ENCODE data around the gene SMARCD1.
"Not testable (repeated sequence)": the region's sequence is repeated elsewhere in the genome, so short reads cannot be mapped to it uniquely, and the experiment has no call there.

The SMARCD1 gene

DNA sequence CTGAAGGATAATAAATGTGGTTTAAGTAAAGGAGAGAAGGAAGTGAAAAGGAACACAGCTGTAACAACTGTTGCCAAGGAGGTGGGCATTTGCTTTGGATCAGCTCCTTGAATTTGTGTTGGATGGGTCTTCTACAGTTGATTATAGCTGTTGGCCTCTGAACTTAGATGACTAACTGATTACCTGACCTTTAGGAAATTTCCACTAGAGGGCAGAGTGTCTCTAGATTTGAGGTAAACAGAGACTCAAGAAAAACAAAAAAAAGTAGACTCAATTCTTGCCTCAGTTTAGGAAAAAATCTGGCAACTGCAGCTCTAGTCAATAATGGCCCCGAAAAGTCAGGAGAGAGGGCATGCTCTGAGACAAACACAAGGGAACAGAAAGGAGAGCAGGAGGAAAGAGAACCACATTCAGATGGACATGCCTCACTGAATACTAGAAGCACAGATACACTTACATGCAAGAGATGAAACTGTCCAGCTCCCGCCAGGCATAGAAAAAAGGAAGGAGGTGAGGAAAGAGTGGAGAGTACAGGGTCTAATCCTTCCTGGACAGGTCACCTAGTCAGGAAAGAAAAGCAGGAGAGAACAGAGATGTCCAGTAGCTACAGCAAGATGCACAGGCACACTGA lies 47.5 kb downstream of the SMARCD1 start:
- H3K79me2 ChIP-seq (ENCODE audit: control insufficient read depth, insufficient read depth, low read length, unreplicated experiment): no peaks in the 10 kb centered on the region

DNA sequence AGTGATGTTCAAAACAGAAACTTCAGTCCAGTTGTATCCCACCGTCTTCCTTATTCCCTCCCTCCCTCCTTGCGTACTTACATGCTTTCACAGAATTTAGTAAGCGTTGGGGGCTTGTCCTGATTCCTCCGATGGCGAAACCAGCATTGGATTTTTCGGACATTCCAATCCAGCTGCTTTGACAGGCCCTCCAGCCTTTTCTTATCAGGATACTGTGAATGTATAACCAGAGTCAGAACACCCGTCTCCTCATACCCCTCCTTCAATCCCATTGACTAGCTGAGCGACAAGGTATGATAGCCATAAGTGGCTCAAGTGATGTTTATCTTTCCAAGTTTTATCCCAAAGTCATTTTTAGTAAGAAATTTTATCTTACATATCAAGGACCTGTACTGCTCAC lies 57.9 kb downstream of the SMARCD1 start:
- no peaks in the 10 kb centered on the region for H3K4me1 ChIP-seq (ENCODE audit: control insufficient read depth, insufficient read depth, low read length, unreplicated experiment)
- no peaks in the 10 kb centered on the region for H3K27me3 ChIP-seq (ENCODE audit: insufficient read depth, low read length)
- H3K4me3 ChIP-seq (ENCODE audit: low read depth, low read length): no peak overlapping the region
- no peak overlapping the region for H3K27ac ChIP-seq (ENCODE audit: low read depth, low read length)
- peaks cover 13% of the 10 kb centered on the region for H3K79me2 ChIP-seq (ENCODE audit: control insufficient read depth, insufficient read depth, low read length, unreplicated experiment)
- H2AFZ ChIP-seq (ENCODE audit: low read length, unreplicated experiment): no peak overlapping the region
- H3K36me3 ChIP-seq (ENCODE audit: insufficient read depth, low read length): 0 out of 2 replicates have a peak, but pooled peaks cover 14% of the 10 kb centered on the region

More for the DNA sequence above, 47.5 kb downstream of the SMARCD1 start:
- no peaks in the 10 kb centered on the region for H3K27me3 ChIP-seq (ENCODE audit: insufficient read depth, low read length)
- no peak overlapping the region for H3K4me3 ChIP-seq (ENCODE audit: low read depth, low read length)
- peaks cover 22% of the 10 kb centered on the region; the same call in 1 of the 2 replicates for H3K36me3 ChIP-seq (ENCODE audit: insufficient read depth, low read length)
- H2AFZ ChIP-seq (ENCODE audit: low read length, unreplicated experiment): no peak overlapping the region
- no peak overlapping the region for H3K27ac ChIP-seq (ENCODE audit: low read depth, low read length)
- peaks cover 4% of the 10 kb centered on the region for H3K4me1 ChIP-seq (ENCODE audit: control insufficient read depth, insufficient read depth, low read length, unreplicated experiment)

DNA sequence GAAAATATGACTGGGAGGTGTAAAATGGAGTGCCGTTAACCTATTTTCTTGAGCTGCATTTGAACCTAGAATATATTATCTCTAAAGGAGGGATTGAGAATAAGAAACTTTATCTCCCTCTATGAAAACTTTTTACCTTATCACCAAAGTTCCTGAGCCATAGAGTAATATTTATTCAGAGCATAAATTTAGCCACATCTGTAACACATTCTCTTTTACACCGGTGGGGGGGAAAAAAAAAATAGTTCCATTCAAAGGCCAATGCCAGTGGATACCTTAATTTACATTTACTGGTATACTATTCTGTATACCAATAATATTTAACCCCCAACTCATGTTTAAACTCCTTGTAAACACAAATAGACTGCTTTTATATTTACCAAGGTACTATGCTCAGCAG lies 60.3 kb downstream of the SMARCD1 start:
- no peak overlapping the region for H3K4me3 ChIP-seq (ENCODE audit: low read depth, low read length)
- H3K79me2 ChIP-seq (ENCODE audit: control insufficient read depth, insufficient read depth, low read length, unreplicated experiment): peaks cover 24% of the 10 kb centered on the region
- no peak overlapping the region for H2AFZ ChIP-seq (ENCODE audit: low read length, unreplicated experiment)
- H3K27ac ChIP-seq (ENCODE audit: low read depth, low read length): no peak overlapping the region
- H3K36me3 ChIP-seq (ENCODE audit: insufficient read depth, low read length): 0 out of 2 replicates have a peak, but pooled peaks cover 12% of the 10 kb centered on the region
- H3K27me3 ChIP-seq (ENCODE audit: insufficient read depth, low read length): no peaks in the 10 kb centered on the region
- no peaks in the 10 kb centered on the region for H3K4me1 ChIP-seq (ENCODE audit: control insufficient read depth, insufficient read depth, low read length, unreplicated experiment)

GRCh38 chr12:50147281-50147680 lies 62.1 kb downstream of the SMARCD1 start:
- Histone ChIP-seq H3K36me3 (ENCODE audit: insufficient read depth, low read length) (0 out of 2 replicates have a peak, but pooled peaks cover 8% of the 10 kb centered on the region), H3K27ac (ENCODE audit: low read depth, low read length) (no peak overlapping the region), H3K27me3 (ENCODE audit: insufficient read depth, low read length) (no peaks in the 10 kb centered on the region), H3K79me2 (ENCODE audit: control insufficient read depth, insufficient read depth, low read length, unreplicated experiment) (peaks cover 34% of the 10 kb centered on the region), H2AFZ (ENCODE audit: low read length, unreplicated experiment) (no peak overlapping the region), H3K4me1 (ENCODE audit: control insufficient read depth, insufficient read depth, low read length, unreplicated experiment) (no peaks in the 10 kb centered on the region), H3K4me3 (ENCODE audit: low read depth, low read length) (no peak overlapping the region)

GRCh38 chr12:50148011-50148410 lies 62.9 kb downstream of the SMARCD1 start:
- not testable (repeated sequence) for H3K27ac ChIP-seq (ENCODE audit: low read depth, low read length); H2AFZ ChIP-seq (ENCODE audit: low read length, unreplicated experiment); H3K36me3 ChIP-seq (ENCODE audit: insufficient read depth, low read length); H3K4me1 ChIP-seq (ENCODE audit: control insufficient read depth, insufficient read depth, low read length, unreplicated experiment); H3K27me3 ChIP-seq (ENCODE audit: insufficient read depth, low read length); H3K4me3 ChIP-seq (ENCODE audit: low read depth, low read length)
- H3K79me2 ChIP-seq (ENCODE audit: control insufficient read depth, insufficient read depth, low read length, unreplicated experiment): peaks cover 34% of the 10 kb centered on the region

DNA sequence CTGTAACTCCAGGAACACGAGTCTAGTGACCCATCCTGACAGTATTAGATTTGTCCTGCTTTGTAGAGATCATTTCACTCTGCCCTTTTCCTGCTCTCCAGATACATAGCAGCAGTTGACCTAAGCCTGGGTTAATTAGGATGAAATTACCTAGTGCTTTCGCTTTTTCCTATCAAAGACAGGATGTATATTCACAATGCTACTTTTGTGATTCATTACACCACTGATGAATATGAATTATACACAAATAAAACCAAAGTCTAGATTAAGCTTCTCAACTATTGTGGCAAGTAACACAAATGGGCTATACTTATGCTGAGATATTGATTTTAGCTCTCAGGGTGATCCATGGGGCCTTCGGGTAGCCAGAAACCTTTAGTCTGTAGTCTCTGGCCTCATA lies 64.2 kb downstream of the SMARCD1 start:
- no peak overlapping the region for H3K27ac ChIP-seq (ENCODE audit: low read depth, low read length)
- H3K36me3 ChIP-seq (ENCODE audit: insufficient read depth, low read length): no peaks in the 10 kb centered on the region
- peaks cover 36% of the 10 kb centered on the region for H3K79me2 ChIP-seq (ENCODE audit: control insufficient read depth, insufficient read depth, low read length, unreplicated experiment)
- no peaks in the 10 kb centered on the region for H3K4me1 ChIP-seq (ENCODE audit: control insufficient read depth, insufficient read depth, low read length, unreplicated experiment)
- H2AFZ ChIP-seq (ENCODE audit: low read length, unreplicated experiment): no peak overlapping the region
- no peak overlapping the region for H3K4me3 ChIP-seq (ENCODE audit: low read depth, low read length)
- no peaks in the 10 kb centered on the region for H3K27me3 ChIP-seq (ENCODE audit: insufficient read depth, low read length)

All from ACC112 (cell line).